ENCODE measurements around the gene APCDD1.

- no peak for TF ChIP-seq CTCF (conservative IDR thresholded peaks at IDR 0.05 in 1 of 2, IDR thresholded peaks at IDR 0.05 in 1 of 2; ENCODE audit: low read depth in 1 of 2, low read length in 2 of 2)
- no peak for TF ChIP-seq EZH2 (IDR thresholded peaks at IDR 0.05; ENCODE audit: low read length, missing control alignments)
Measured at GRCh38 chr18:10436160-10436559, 18.3 kb upstream of the APCDD1 start.
